K562 (cell line): ENCODE data around the gene TEP1. TPM values are rescaled to one million over a fixed set of nuclear protein-coding genes. Genes with fewer than 3 reads are reported as not detected.

Experiments
- BCOR ChIP-seq: fragments of 450-650 bp; IDR thresholded peaks from 2 replicates; pipeline ENCODE4 v1.6.1; 2016
- CBFA2T2 ChIP-seq: fragments of 450-650 bp; conservative IDR thresholded peaks from 2 replicates; pipeline ENCODE4 v1.6.1; 2017; ENCODE audit warnings: mild to moderate bottlenecking
- CC2D1A ChIP-seq: fragments of 450-650 bp; IDR thresholded peaks from 2 replicates; pipeline ENCODE4 v1.6.1; 2017; ENCODE audit warnings: mild to moderate bottlenecking
- DNMT1 ChIP-seq: fragments of 450-650 bp; IDR thresholded peaks from 2 replicates; pipeline ENCODE4 v1.6.1; 2016; ENCODE audit warnings: antibody characterized with exemption, mild to moderate bottlenecking
- E2F3 ChIP-seq: fragments of 250-450 bp; sonication (Bioruptor Pico); IDR thresholded peaks from 2 replicates; pipeline ENCODE4 v1.4.0; 2020; ENCODE audit warnings: mild to moderate bottlenecking
- JUN ChIP-seq, 2 experiments: sonication (generic) in 1 of 2; formaldehyde crosslinking in 1 of 2; IDR thresholded peaks; 2 replicates each; pipeline versions ENCODE4 v1.6.1 to v1.8.0; 2012 to 2022; ENCODE audit warnings: borderline replicate concordance in 2 of 2, mild to moderate bottlenecking in 2 of 2, improper control_type of control experiment in 1 of 2, low read depth in 1 of 2, low read length in 1 of 2, missing genetic modification reagents in 1 of 2
- OTX1 ChIP-seq: fragments of 450-650 bp; formaldehyde crosslinking; IDR thresholded peaks from 2 replicates; pipeline ENCODE4 v1.4.0; 2022; ENCODE audit warnings: mild to moderate bottlenecking
- SIX5 ChIP-seq, 2 experiments: IDR thresholded peaks; 2 replicates each; pipeline ENCODE4 v1.6.1; 2011; ENCODE audit warnings: low read length in 2 of 2, borderline replicate concordance in 1 of 2, low read depth in 1 of 2, mild to moderate bottlenecking in 1 of 2, moderate library complexity in 1 of 2; ENCODE audit not compliant: insufficient read depth in 1 of 2
- SOX6 ChIP-seq: fragments of 450-650 bp; IDR thresholded peaks from 2 replicates; pipeline ENCODE4 v1.6.1; 2014; ENCODE audit warnings: mild to moderate bottlenecking
- TGIF2 ChIP-seq: sonication (generic); formaldehyde crosslinking; IDR thresholded peaks from 2 replicates; pipeline ENCODE4 v1.8.1; 2022; ENCODE audit warnings: mild to moderate bottlenecking, missing genetic modification reagents, moderate library complexity
- ZNF785 ChIP-seq: fragments of 250-450 bp; sonication (Bioruptor Pico); IDR thresholded peaks from 2 replicates; pipeline ENCODE4 v1.4.0; 2020; ENCODE audit warnings: mild to moderate bottlenecking
- polyA plus RNA-seq, 8 experiments: library from polyadenylated mRNA; depleted of rRNA in 4 of 8; stranded (reverse) in 5 of 8; unstranded in 3 of 8; fragments of >200 nt; fragmentation: Nextera tagmentation in 2 of 8; fragmentation: Illumina TruSeq in 1 of 8; extraction: Ambion mirVana in 2 of 8; extraction: Trizol in 1 of 8; gene quantifications; 2 replicates each; pipeline versions ENCODE4 v1.2.1 to v1.2.3, GENCODE V29; 2011 to 2014; ENCODE audit warnings: inconsistent platforms in 1 of 8, missing spikeins in 1 of 8
- total RNA-seq, 7 experiments: library from RNA; depleted of rRNA in 6 of 7; stranded (reverse); fragments of >200 nt in 6 of 7; fragmentation: Illumina TruSeq in 2 of 7; extraction: Trizol in 2 of 7; gene quantifications; 2 replicates each; pipeline versions ENCODE4 v1.2.1 to v1.2.3, GENCODE V29; 2011 to 2021; ENCODE audit warnings: low replicate concordance in 1 of 7
- TF ChIP-seq, protein P1 (sequence below): fragments of 450-650 bp; IDR thresholded peaks from 2 replicates; pipeline ENCODE4 v1.6.1; 2016; ENCODE audit warnings: antibody characterized with exemption
- TF ChIP-seq, protein P2 (sequence below), 2 experiments: fragments of 450-650 bp; formaldehyde crosslinking in 1 of 2; IDR thresholded peaks; 2 replicates each; pipeline versions ENCODE4 v1.4.0 to v1.6.1; 2014 to 2020; ENCODE audit warnings: mild to moderate bottlenecking in 2 of 2, borderline replicate concordance in 1 of 2, low read depth in 1 of 2
- TF ChIP-seq, protein P3 (sequence below): sonication (generic); formaldehyde crosslinking; IDR thresholded peaks from 2 replicates; pipeline ENCODE4 v1.8.0; 2022; ENCODE audit warnings: mild to moderate bottlenecking, missing genetic modification reagents

The TEP1 gene
- total and polyA plus RNA-seq, 9 of the 15 experiments (the other 6 are each of a cell fraction or from before 2014, with no cell fraction given), result 1.0 to 12.2 (median 7.1) TPM

DNA sequence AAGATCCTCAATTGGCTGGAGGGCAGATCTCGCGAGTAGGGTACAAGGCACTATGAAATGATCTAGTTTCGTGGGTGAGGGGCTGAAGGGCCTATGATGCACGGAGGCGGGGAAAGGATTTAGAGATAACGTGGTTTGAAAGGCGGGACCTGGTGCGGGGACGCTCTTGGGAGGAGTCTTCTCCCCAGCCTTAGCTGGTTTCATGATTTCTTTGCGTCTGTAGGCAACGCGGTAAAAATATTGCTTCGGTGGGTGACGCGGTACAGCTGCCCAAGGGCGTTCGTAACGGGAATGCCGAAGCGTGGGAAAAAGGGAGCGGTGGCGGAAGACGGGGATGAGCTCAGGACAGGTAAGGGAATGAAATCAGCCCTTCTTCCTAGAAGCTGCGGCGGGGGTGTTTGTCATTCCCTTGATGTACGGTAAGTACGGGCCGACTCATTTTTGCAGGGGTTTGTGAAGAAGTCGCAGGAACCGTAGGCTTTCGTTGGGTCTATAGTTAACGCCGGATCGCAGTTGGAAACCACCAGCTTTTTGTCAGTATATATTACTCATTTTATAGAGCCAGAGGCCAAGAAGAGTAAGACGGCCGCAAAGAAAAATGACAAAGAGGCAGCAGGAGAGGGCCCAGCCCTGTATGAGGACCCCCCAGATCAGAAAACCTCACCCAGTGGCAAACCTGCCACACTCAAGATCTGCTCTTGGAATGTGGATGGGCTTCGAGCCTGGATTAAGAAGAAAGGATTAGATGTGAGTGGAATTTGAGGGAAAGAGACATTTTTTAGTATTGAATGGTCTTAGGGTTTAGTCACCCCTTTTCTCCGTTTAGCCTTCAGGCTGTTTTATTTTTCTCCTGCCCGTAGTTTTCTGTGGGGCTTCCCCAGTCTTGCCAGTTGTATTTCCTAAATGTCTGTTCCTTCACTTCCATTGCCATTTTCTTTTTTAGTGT lies 42.3 kb upstream of the TEP1 start (continued):
- TF ChIP-seq BCOR (peak; percentile 38; the same call in 1 of the 2 replicates), ZNF785 (CRISPR knock-in tag) (no peak), OTX1 (CRISPR knock-in tag) (no peak), CBFA2T2 (no peak), SIX5 (IDR thresholded peaks at IDR 0.05; ENCODE audit: borderline replicate concordance in 1 of 2, insufficient read depth in 1 of 2, low read depth in 1 of 2, low read length in 2 of 2) (no peak), TGIF2 (no peak), SOX6 (peak; percentile 20; the same call in 1 of the 2 replicates), CC2D1A (no peak), DNMT1 (no peak), JUN (IDR thresholded peaks at IDR 0.05; ENCODE audit: borderline replicate concordance, low read depth, low read length) (no peak), JUN (CRISPR knock-in tag; IDR thresholded peaks at IDR 0.05; ENCODE audit: borderline replicate concordance) (no peak), E2F3 (0 out of 2 replicates have a peak, but pooled peaks have one; percentile 56)
- TF ChIP-seq, protein P1, sequence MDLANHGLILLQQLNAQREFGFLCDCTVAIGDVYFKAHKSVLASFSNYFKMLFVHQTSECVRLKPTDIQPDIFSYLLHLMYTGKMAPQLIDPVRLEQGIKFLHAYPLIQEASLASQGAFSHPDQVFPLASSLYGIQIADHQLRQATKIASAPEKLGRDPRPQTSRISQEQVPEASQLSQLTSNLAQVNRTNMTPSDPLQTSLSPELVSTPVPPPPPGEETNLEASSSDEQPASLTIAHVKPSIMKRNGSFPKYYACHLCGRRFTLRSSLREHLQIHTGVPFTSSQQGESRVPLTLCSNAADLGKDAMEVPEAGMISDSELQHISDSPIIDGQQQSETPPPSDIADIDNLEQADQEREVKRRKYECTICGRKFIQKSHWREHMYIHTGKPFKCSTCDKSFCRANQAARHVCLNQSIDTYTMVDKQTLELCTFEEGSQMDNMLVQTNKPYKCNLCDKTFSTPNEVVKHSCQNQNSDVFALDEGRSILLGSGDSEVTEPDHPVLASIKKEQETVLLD, result no peak
- TF ChIP-seq, protein P2, sequence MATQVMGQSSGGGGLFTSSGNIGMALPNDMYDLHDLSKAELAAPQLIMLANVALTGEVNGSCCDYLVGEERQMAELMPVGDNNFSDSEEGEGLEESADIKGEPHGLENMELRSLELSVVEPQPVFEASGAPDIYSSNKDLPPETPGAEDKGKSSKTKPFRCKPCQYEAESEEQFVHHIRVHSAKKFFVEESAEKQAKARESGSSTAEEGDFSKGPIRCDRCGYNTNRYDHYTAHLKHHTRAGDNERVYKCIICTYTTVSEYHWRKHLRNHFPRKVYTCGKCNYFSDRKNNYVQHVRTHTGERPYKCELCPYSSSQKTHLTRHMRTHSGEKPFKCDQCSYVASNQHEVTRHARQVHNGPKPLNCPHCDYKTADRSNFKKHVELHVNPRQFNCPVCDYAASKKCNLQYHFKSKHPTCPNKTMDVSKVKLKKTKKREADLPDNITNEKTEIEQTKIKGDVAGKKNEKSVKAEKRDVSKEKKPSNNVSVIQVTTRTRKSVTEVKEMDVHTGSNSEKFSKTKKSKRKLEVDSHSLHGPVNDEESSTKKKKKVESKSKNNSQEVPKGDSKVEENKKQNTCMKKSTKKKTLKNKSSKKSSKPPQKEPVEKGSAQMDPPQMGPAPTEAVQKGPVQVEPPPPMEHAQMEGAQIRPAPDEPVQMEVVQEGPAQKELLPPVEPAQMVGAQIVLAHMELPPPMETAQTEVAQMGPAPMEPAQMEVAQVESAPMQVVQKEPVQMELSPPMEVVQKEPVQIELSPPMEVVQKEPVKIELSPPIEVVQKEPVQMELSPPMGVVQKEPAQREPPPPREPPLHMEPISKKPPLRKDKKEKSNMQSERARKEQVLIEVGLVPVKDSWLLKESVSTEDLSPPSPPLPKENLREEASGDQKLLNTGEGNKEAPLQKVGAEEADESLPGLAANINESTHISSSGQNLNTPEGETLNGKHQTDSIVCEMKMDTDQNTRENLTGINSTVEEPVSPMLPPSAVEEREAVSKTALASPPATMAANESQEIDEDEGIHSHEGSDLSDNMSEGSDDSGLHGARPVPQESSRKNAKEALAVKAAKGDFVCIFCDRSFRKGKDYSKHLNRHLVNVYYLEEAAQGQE (IDR thresholded peaks at IDR 0.05; ENCODE audit: borderline replicate concordance), result no peak
- TF ChIP-seq, protein P2 (CRISPR knock-in tag; IDR thresholded peaks at IDR 0.05; ENCODE audit: low read depth), result no peak
- TF ChIP-seq, protein P3, sequence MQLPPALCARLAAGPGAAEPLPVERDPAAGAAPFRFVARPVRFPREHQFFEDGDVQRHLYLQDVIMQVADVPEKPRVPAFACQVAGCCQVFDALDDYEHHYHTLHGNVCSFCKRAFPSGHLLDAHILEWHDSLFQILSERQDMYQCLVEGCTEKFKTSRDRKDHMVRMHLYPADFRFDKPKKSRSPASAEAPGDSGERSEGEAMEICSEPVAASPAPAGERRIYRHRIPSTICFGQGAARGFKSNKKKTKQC (CRISPR knock-in tag), result peak; percentile 71; the same call in 1 of the 2 replicates
